HG02852 (cell line): ENCODE measurements around the gene ZER1.
"Not testable (repeated sequence)": the region's sequence is repeated elsewhere in the genome, so short reads cannot be mapped to it uniquely, and the experiment has no call there.

Source experiments
- ATAC-seq: cut with Tn5 transposase; IDR thresholded peaks from one replicate; pipeline ENCODE4 v1.9.1; 2021; ENCODE audit warnings: mild to moderate bottlenecking, moderate library complexity; ENCODE audit not compliant: unreplicated experiment

The ZER1 gene

DNA sequence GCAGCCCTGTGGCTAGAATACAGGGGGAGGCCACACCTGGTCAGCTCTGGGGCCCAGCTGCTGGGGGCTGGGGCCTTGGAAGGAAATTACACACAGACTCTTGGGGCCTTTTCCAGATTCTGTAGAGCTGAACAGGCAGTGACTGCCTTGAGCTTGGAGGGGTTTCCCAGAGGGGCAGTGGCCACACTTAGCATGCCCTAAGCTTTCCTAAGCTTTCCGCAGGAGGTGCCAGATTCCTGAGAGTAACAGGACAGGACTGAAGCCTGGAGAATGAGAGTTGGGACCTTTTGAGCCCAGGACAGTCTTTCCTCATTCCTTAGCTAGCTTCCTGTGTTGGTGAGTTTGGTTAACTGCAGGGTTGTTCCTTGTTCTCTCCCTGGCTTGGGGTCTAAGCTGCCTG is 16.7 kb upstream of the ZER1 start:
- ATAC-seq, result no peak

DNA sequence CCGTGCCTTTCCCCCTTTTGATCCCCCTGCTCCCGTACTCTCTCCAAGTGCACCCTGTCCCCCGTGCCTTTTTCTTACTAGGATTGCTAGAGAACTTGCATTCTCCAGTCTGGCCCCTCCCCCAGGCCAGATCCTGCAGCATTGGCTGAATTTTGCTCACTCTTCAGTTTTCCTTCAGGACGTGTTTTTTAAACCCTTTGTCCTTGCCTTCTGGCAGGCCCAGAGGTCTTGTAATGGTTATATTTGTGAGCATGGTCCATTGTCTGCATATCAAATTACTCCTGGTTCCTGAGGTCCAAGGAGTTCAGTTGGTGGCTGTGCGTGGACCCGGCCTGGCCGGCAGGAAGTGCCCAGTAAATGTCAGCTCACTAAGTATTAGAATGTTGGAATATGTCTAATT is 15.9 kb upstream of the ZER1 start:
- no peak for ATAC-seq

DNA sequence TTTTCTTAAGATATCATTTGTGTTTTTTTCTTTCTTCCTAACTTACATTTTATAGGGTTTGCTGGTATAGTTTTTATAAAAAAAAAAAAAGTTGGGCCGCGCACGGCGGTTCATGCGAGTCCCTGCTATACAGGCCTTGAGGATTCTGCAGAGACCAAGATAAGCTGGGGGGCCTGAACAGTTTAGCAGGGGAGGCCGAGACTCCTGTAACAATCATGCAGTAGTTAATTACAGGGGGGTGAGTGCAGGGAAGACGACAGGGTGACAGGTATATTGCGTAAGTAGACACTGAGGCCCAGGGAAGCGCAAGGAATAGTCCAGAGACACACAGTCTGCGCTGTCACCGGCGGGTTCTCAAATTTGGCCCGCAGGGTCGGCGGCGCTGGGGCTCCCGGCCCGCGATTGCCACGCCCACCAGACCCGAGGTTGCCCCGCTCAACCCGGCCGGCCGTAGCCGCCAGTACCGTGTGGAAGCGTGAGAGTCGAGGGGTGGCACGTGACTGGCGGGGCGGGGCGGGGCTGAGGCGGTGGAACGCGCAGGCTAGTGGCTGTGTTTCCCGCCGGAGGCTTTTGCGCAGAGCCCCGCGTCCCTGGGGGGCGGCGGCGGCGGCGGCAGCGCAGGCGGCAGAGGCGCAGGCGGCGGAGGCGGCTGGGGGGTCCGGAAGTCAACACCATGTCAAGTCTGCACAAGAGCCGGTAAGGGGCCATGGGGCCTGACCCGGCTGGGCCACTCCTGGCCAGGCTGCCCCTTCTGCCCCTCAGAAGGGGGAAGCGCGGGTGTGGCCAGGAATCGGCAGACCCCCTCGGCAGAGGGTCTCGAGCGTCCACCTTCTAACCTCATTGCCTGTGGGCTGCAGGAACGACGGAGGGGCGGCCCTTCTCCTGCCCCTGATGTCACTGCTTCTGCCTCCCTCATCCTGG is 15.2 kb upstream of the ZER1 start, which contains the start of gene TBC1D13:
TSS of gene TBC1D13 (plus strand) at position 573 of the 921 bp plus-strand sequence. CDS start at position 674, 101 bp downstream.
- ATAC-seq, result peak; percentile 86

DNA sequence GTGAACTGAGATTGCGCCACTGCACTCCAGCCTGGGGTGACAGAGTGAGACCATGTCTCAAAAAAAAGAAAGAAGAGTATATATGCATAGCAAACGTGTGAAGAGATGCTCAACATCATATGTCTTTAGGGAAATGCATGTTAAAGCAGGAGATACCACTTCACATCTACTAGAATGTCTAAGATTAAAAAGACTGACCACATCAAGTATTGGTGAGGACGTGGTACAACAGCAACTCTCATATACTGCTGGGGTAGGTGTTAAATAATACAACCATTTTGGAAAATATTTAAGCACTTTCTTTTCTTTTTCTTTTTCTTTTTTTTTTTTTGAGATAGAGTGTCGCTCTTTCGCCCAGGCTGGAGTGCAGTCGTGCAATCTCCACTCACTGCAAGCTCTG is 13.7 kb upstream of the ZER1 start:
- ATAC-seq, result no peak

DNA sequence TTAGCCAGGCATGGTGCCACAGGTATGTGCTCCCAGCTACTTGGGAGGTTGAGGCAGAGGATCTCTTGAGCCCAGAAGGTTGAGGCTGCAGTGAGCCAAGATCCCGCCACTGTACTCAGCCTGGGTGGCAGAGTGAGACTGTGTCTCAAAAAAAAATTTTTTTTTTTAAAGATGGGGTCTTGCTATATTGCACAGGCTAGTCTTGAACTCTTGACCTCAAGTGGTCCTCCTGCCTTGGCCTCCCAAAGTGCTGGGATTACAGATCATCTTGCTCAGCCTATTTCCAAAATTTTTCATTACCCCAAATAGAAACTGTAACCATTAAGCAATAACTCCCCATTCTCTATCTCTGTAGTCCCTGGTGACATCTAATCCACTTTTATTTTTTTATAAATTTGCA is 10.9 kb upstream of the ZER1 start:
- no peak for ATAC-seq

GRCh38 chr9:128781187-128782070 is 9.7 kb upstream of the ZER1 start:
- ATAC-seq, result no peak

DNA sequence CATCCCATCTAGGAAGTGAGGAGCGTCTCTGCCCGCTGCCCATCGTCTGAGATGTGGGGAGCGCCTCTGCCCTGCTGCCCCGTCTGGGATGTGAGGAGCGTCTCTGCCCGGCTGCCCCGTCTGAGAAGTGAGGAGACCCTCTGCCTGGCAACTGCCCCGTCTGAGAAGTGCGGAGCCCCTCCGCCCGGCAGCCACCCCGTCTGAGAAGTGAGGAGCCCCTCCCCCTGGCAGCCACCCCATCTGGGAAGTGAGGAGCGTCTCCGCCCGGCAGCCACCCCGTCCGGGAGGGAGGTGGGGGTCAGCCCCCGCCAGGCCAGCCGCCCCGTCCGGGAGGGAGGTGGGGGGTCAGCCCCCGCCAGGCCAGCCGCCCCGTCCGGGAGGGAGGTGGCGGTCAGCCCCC is 8.4 kb upstream of the ZER1 start:
- not testable (repeated sequence) for ATAC-seq

DNA sequence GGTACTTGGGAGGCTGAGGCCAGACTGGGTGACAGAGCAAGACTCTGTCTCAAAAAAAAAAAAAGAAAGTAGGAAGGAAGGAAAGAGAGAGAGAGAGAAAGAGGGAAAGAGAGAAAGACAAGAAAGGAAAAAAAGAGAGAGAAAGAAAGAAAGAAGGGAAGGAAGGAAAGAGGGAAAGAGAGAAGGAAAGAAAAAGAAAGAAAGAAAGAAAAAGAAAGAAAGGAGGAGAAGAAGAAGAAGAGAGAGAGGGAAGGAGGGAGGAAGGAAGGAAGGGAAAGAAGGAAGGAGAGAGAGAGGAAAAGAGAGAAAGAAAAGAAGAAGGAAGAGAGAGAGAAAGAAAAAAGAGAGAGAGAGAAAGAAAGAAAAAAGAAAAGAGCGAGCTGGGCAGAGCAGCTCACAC is 3.1 kb upstream of the ZER1 start:
- no peak for ATAC-seq

- no peak for ATAC-seq
These were observed 1.3 kb upstream of the ZER1 start for GRCh38 chr9:128773049-128773448.

GRCh38 chr9:128771094-128771721 is 519 bp downstream of the ZER1 start:
- ATAC-seq, result peak; percentile 21

- no peak for ATAC-seq
These were observed 1.3 kb downstream of the ZER1 start for GRCh38 chr9:128770286-128771030.

- ATAC-seq, result no peak
These were observed 3.1 kb downstream of the ZER1 start for GRCh38 chr9:128768606-128769005.

GRCh38 chr9:128765499-128765898 is 6.2 kb downstream of the ZER1 start:
- ATAC-seq, result no peak

DNA sequence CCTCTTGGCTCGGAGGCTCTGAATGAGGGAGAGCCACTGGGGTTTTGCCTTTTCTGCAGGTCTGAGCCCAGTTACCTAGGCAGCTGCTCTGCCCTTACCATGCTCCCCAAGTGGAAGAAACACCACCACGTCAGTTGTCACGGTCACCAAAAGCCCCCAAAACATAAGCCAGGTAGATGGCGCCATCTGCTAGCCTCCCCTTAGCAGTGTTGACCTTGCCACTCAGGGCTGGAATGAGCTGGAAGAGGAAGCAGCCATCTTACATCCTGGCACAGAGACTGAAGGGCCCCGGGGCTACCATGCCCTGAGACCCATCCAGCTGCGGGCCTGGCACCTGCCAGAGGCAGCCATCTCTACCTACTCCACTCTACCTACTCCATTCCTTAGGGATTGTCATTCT is 7.4 kb downstream of the ZER1 start:
- no peak for ATAC-seq

- no peak for ATAC-seq
These were observed 8.9 kb downstream of the ZER1 start for GRCh38 chr9:128762671-128763449.

- ATAC-seq, result no peak
These were observed 14.1 kb downstream of the ZER1 start for GRCh38 chr9:128757602-128758001.

DNA sequence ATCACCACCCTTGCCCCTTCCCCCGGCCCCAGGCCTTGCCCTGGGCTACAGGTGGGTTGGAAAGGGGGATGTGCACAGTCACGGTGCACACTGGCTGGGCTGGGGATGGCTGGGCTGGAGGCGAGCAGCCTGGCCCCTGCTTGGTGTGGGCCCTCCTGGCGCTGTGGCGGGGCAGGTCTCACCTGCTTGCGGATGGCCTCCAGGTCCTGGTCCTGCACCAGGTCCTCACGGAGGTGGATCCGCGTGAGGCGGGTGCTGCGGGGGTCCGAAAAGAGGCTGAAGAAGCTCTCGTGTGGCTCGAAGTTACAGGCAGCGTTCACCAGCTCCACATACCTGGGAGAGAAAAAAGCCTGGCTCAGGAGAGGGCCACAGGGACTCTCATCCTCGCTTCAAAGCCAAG is 18.1 kb downstream of the ZER1 start:
- no peak for ATAC-seq

- ATAC-seq, result no peak
These were observed 20.7 kb downstream of the ZER1 start for GRCh38 chr9:128750926-128751595.

GRCh38 chr9:128747241-128747640 is 24.5 kb downstream of the ZER1 start:
- ATAC-seq, result no peak
